Esophagus squamous epithelium (tissue), 5 donors: ENCODE measurements around the gene CCNY. TPM values are rescaled to one million over a fixed set of nuclear protein-coding genes. Genes with fewer than 3 reads are reported as not detected.

ENCODE experiments used
- DNase-seq: peaks from one replicate; lab custom pipeline; 2025; lab: John Stamatoyannopoulos, UW
- H3K27ac ChIP-seq, 4 donors: fragments of 200-600 bp; sonication (generic); one replicate each; pipeline ENCODE4 v1.5.1; 2016 to 2019; ENCODE audit warnings: mild to moderate bottlenecking in 1 of 4
- H3K27me3 ChIP-seq, 4 donors: fragments of 200-600 bp; sonication (generic); 1 replicate in 3 of 4; 2 replicates in 1 of 4; pipeline versions ENCODE4 v1.5.1 to v1.6.0; 2017 to 2021; ENCODE audit warnings: antibody characterized with exemption in 1 of 4
- H3K36me3 ChIP-seq, 3 donors: fragments of 200-600 bp; sonication (generic); one replicate each; pipeline ENCODE4 v1.5.1; 2016 to 2019
- H3K4me1 ChIP-seq, 3 donors: fragments of 200-600 bp; sonication (generic); one replicate each; pipeline ENCODE4 v1.5.1; 2017 to 2019
- H3K4me3 ChIP-seq, 4 donors: fragments of 200-600 bp; sonication (generic); 1 replicate in 3 of 4; 2 replicates in 1 of 4; pipeline ENCODE4 v1.5.1; 2016 to 2019; ENCODE audit warnings: mild to moderate bottlenecking in 2 of 4, moderate library complexity in 1 of 4
- H3K9me3 ChIP-seq, 3 donors: fragments of 200-600 bp; sonication (generic); one replicate each; pipeline ENCODE4 v1.5.1; 2016 to 2019
- POLR2A ChIP-seq, 4 donors: fragments of 450-650 bp; IDR thresholded peaks; one replicate each; pipeline ENCODE4 v1.6.1; 2017; ENCODE audit warnings: antibody characterized with exemption in 4 of 4, mild to moderate bottlenecking in 4 of 4, moderate library complexity in 3 of 4
- WGBS, 2 donors: methylation state at CpG; one replicate each; pipeline ENCODE4 v1.1.5; 2018; 5-methylcytosine and 5-hydroxymethylcytosine counted together
- intact Hi-C: fragments of 100-400 bp; cut with DNase I; formaldehyde crosslinking; loops from one replicate; pipeline ENCODE4 v1.15.0; 2022
- total RNA-seq, 4 donors: library from RNA; depleted of rRNA; stranded (reverse); fragments of >200 nt; gene quantifications; one replicate each; pipeline ENCODE4 v1.1.0, GENCODE V29; 2016
- TF ChIP-seq, protein P1 (sequence below), 6 experiments: fragments of 450-650 bp in 4 of 6; fragments of 200-600 bp in 2 of 6; sonication (generic) in 2 of 6; IDR thresholded peaks; one replicate each; pipeline ENCODE4 v1.5.1; 2016 to 2019; ENCODE audit warnings: antibody characterized with exemption in 6 of 6, mild to moderate bottlenecking in 4 of 6, moderate library complexity in 4 of 6
- donor health status: DM: yes; HTN: yes; CAD: no.

Gene CCNY
- total RNA-seq, 4 donors from 2014 or later: 24.1 to 41.5 (median 30.4) TPM

DNA sequence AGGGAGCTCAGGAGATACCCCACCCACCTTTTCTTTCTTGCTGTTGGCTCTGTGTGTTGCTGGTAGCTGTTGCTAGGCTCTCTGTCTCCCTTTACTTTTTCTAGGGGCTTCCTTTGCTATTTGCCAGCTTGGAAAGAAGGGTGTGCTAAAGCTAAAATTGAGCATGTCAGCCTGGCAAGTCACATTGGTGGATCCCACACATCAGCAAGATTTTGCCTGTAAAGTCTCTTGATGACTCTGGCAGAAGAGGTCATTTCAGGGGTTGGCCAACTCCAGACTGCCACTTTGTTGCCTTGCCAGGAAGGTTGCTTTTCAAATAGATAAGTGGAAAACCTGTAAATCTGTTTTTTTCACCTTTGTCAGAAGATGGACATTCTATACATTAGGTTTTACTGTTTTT is 9.9 kb downstream of the CCNY start:
- intact Hi-C loops: no loop called here
- Histone ChIP-seq H3K27me3 (no peaks in the 10 kb centered on the region), H3K36me3 (no peaks in the 10 kb centered on the region), H3K4me1 (peaks cover 0 to 46% (median 19%) of the 10 kb centered on the region in 3 donors), H3K4me3 (no peak overlapping the region), H3K27ac (no peak overlapping the region), H3K9me3 (no peaks in the 10 kb centered on the region)
- no peak for DNase-seq
- TF ChIP-seq, protein P1, sequence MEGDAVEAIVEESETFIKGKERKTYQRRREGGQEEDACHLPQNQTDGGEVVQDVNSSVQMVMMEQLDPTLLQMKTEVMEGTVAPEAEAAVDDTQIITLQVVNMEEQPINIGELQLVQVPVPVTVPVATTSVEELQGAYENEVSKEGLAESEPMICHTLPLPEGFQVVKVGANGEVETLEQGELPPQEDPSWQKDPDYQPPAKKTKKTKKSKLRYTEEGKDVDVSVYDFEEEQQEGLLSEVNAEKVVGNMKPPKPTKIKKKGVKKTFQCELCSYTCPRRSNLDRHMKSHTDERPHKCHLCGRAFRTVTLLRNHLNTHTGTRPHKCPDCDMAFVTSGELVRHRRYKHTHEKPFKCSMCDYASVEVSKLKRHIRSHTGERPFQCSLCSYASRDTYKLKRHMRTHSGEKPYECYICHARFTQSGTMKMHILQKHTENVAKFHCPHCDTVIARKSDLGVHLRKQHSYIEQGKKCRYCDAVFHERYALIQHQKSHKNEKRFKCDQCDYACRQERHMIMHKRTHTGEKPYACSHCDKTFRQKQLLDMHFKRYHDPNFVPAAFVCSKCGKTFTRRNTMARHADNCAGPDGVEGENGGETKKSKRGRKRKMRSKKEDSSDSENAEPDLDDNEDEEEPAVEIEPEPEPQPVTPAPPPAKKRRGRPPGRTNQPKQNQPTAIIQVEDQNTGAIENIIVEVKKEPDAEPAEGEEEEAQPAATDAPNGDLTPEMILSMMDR (IDR thresholded peaks at IDR 0.05): no peak
- TF ChIP-seq POLR2A (IDR thresholded peaks at IDR 0.05): no peak

DNA sequence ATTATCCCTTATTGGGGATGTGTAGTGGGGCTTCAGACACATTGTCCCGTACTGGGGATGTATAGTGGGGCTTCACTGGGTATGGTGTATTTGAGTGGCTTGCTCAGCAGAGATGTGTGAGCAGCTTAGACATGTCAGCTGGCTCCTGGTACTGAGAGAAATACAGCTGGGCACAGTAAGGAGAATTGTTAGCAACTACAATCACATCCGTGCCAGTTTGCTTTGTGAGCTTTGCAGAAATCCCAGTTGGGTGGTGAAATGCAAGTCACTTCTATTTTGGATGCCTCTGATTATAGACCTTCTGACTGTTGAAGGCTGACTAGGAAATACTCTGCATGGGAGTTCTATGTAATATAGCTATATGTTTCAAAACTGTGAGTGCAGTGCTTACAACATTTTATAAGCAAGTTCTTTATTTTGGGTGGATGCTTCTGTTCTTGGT is 10.8 kb downstream of the CCNY start:
- no peaks in the 10 kb centered on the region for H3K36me3 ChIP-seq
- H3K9me3 ChIP-seq: no peaks in the 10 kb centered on the region
- no peak for DNase-seq
- no peaks in the 10 kb centered on the region for H3K27me3 ChIP-seq
- TF ChIP-seq, protein P1 (IDR thresholded peaks at IDR 0.05): no peak
- no peak for TF ChIP-seq POLR2A (IDR thresholded peaks at IDR 0.05)
- no peak overlapping the region for H3K27ac ChIP-seq
- WGBS, 2 donors: 29 to 33% methylated on average over 1 to 2 of the region's 2 CpGs
- H3K4me1 ChIP-seq: peaks cover 0 to 46% (median 19%) of the 10 kb centered on the region in 3 donors
- intact Hi-C loops: no loop called here
- H3K4me3 ChIP-seq: no peak overlapping the region

DNA sequence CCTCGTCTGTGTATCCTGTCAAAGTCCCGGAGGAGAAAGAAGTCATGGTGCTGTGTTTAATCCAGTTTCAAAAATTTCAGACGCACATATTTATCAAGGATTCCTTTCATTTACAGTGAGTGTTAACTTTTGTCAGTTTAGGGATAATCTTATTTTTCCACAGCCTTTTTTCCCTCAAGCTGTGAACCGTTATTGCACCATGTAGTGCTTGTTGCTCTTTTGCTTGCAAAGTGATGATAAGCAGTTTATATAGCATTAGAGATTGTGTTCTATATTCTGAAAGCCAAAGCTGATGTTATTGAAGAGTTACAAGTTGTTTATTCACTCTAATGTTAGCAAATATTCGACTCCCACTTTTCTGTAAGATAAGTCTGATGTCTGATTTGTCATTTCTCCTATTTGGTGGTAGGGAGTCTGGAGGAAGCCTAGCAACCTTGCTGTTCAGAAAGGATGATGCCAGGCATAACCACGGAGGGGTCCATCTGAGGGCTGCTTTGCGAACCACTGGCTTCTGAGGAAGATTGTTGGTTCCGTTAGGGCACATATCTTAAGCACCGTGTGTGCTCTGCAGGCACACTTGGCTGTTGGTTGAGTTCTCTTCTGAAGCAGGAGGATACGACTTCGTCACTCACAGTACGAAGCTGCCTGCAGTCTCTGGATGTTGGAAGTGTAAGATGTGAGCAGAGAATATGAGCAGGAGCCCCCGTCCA is 11.7 kb downstream of the CCNY start:
- whole genome bisulfite sequencing, 2 donors: 79 to 90% methylated on average over 10 to 12 of the region's 13 CpGs
- intact Hi-C loops: no loop called here
- no peaks in the 10 kb centered on the region for H3K36me3 ChIP-seq

DNA sequence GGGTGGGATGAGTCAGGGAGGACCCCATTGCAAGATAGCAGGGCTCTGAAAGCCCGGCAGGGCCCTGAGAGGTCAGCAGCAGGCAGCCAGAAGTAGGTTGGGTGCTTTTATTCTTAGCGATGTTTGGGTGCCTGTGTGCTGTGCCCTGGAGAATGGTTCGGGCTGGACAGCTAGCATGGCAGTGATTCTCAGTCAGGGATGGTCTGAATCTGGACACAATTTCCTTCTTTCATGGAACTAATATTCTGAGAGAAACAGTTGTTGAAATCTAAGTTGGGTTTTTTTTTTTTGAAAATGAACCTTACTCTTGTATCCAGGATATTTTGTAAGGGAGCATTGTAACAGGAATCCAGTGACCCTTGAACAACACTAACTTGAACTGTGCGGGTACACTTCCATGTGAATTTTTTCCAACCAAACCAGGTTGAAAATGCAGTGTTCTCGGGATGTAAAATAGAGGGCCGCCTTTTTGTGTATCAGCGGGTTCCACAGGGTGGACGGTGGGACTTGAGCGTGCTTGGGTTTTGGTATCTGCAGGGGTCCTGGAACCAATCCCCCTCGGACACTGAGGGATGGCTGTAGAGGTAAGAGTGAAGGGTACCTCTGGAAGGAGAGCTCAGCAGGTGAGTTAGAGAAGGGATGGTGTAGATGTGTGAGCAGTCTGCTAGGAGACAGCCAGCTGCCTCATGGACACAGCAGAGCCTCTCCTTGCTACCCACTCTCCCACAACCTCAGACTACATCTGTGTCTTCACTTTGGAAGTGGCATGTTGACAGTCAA is 12.5 kb downstream of the CCNY start:
- H3K4me1 ChIP-seq: peaks cover 0 to 61% (median 23%) of the 10 kb centered on the region in 3 donors
- intact Hi-C loops: no loop called here

More for the DNA sequence above, 11.7 kb downstream of the CCNY start:
- TF ChIP-seq POLR2A (IDR thresholded peaks at IDR 0.05): no peak
- TF ChIP-seq, protein P1 (IDR thresholded peaks at IDR 0.05): no peak
- Histone ChIP-seq H3K4me1 (peaks cover 0 to 54% (median 19%) of the 10 kb centered on the region in 3 donors), H3K27ac (no peak overlapping the region), H3K9me3 (no peaks in the 10 kb centered on the region), H3K4me3 (no peak overlapping the region), H3K27me3 (no peaks in the 10 kb centered on the region)
- no peak for DNase-seq

More for the DNA sequence above, 12.5 kb downstream of the CCNY start:
- H3K27me3 ChIP-seq: no peaks in the 10 kb centered on the region
- 85 to 86% methylated on average over 9 to 10 of the region's 10 CpGs for WGBS, 2 donors
- H3K4me3 ChIP-seq: no peak overlapping the region
- TF ChIP-seq, protein P1 (IDR thresholded peaks at IDR 0.05): no peak
- no peak for TF ChIP-seq POLR2A (IDR thresholded peaks at IDR 0.05)
- DNase-seq: no peak
- H3K27ac ChIP-seq: no peak overlapping the region
- no peaks in the 10 kb centered on the region for H3K36me3 ChIP-seq
- H3K9me3 ChIP-seq: no peaks in the 10 kb centered on the region
